Measurements from ENCODE around the gene DYDC2. TPM values are rescaled to one million over a fixed set of nuclear protein-coding genes. Genes with fewer than 3 reads are reported as not detected.

Gene DYDC2
- polyA plus RNA-seq, 2 of the 4 experiments (the other 2 are of a cell fraction), result 0.04 TPM; not detected in 1

DNA sequence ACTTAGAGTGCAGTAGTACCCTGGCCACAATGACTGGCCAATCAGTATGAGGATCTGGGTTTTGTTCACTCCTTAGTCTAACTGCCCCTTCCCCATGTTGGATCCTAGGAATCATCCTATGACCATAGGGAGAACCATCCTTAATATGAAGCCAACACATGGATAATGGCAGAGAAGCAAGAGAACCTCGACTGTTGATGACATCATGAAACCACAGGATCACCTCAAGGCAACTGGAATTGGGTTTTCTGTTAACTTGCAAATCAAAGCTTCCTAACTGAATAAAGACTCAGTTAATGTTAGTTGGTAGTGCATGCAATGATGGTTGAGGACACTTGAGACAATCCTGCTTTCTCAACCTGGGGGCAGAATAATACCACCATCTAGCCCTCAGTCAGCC, 48.5 kb downstream of the DYDC2 start:
- no peak for FAIRE-seq
- ATAC-seq, result no peak
- Histone ChIP-seq H3K4me1 (peaks cover 12% of the 10 kb centered on the region; the same call in 2 of the 3 replicates), H3K4me2 (no peak overlapping the region), H3K27ac (no peak overlapping the region), H3K9me3 (no peaks in the 10 kb centered on the region), H3K4me3 (no peak overlapping the region)
- WGBS (ENCODE audit: missing lambda C conversion rate), result 6% methylated on average over 1 of the region's 1 CpG
- TF ChIP-seq HES2 (IDR thresholded peaks at IDR 0.05) (no peak), E2F6 (IDR thresholded peaks at IDR 0.05; ENCODE audit: borderline replicate concordance, low read depth) (no peak), RFX5 (IDR thresholded peaks at IDR 0.05) (no peak), CBX2 (IDR thresholded peaks at IDR 0.05; ENCODE audit: borderline replicate concordance, low read depth) (no peak), MAX (IDR thresholded peaks at IDR 0.05) (no peak), ZSCAN20 (CRISPR knock-in tag; IDR thresholded peaks at IDR 0.05) (no peak), KDM1A (IDR thresholded peaks at IDR 0.05; ENCODE audit: low read depth) (no peak), ESRRA (IDR thresholded peaks at IDR 0.05; ENCODE audit: borderline replicate concordance, low read length) (no peak)
- TF ChIP-seq, protein P1, sequence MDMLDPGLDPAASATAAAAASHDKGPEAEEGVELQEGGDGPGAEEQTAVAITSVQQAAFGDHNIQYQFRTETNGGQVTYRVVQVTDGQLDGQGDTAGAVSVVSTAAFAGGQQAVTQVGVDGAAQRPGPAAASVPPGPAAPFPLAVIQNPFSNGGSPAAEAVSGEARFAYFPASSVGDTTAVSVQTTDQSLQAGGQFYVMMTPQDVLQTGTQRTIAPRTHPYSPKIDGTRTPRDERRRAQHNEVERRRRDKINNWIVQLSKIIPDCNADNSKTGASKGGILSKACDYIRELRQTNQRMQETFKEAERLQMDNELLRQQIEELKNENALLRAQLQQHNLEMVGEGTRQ (IDR thresholded peaks at IDR 0.05), result no peak
- CTCF ChIA-PET, result interaction anchor here (2.1 to 3.9 kb wide), 2 partner anchors 22 to 39 kb away, joined by 8 to 30 read pairs; no protein-coding TSS in a partner anchor
- DNase-seq (ENCODE audit: low read depth in 1 of 2, low spot score in 1 of 2), result no peak
- POLR2A ChIA-PET, result no interaction called here

DNA sequence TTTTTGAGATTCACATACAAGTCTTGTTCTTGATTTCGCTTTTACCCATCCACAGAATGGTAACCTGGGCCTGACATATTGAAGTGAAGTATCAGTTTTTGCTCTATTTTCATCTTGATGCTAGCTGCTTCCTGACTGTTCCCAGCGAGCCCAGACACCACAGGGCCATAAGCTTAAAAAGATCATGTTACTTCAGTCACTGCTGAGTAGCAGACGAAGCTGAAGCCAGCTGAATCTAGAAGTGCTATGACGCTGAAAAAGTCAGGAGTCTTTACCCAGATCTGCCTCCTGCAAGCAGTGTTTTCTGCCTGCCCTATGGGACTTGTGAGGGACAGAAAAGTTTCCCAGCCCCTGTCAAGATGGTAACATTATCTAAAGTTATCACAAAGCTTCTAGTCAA, 49.0 kb downstream of the DYDC2 start:
- Histone ChIP-seq H3K27ac (no peak overlapping the region), H3K9me3 (no peaks in the 10 kb centered on the region), H3K4me2 (no peak overlapping the region), H3K4me1 (peaks cover 12% of the 10 kb centered on the region; the same call in 2 of the 3 replicates), H3K4me3 (no peak overlapping the region)
- no peak for DNase-seq (ENCODE audit: low read depth in 1 of 2, low spot score in 1 of 2)
- FAIRE-seq, result no peak
- POLR2A ChIA-PET, result no interaction called here
- TF ChIP-seq, protein P2, sequence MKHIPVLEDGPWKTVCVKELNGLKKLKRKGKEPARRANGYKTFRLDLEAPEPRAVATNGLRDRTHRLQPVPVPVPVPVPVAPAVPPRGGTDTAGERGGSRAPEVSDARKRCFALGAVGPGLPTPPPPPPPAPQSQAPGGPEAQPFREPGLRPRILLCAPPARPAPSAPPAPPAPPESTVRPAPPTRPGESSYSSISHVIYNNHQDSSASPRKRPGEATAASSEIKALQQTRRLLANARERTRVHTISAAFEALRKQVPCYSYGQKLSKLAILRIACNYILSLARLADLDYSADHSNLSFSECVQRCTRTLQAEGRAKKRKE (CRISPR knock-in tag; IDR thresholded peaks at IDR 0.05; ENCODE audit: low read depth), result no peak
- CTCF ChIA-PET, result interaction anchor here (2.1 to 3.9 kb wide), 2 partner anchors 22 to 39 kb away, joined by 8 to 30 read pairs; no protein-coding TSS in a partner anchor
- WGBS (ENCODE audit: missing lambda C conversion rate), result 87% methylated on average over 4 of the region's 4 CpGs
- no peak for ATAC-seq

DNA sequence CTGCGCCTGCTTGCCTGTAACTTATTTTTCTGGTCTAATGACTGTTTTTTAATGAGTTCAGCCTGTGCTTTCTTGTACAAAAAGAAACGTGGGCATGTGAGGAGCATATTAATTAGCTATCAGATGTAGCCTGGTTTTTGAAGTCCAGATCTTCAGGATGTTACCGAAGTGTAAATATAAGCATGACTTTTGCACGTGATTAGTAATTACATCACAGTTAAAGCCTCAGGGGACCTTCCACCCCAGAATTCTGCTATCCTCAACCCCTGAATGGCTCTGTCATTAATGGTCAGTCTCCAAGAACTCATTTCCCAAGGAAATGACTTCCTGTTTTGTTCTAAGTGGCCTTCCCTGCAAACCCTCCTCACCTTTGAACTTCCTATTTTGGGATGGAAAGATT, 49.6 kb downstream of the DYDC2 start:
- Histone ChIP-seq H3K4me3 (no peak overlapping the region), H3K4me1 (peaks cover 18% of the 10 kb centered on the region; the same call in 2 of the 3 replicates), H3K27ac (no peak overlapping the region), H3K4me2 (no peak overlapping the region), H3K9me3 (no peaks in the 10 kb centered on the region)
- POLR2A ChIA-PET, result no interaction called here
- 67% methylated on average over 4 of the region's 4 CpGs for WGBS (ENCODE audit: missing lambda C conversion rate)
- ATAC-seq (no peak), DNase-seq (ENCODE audit: low read depth in 1 of 2, low spot score in 1 of 2) (no peak), FAIRE-seq (no peak)
- no peak for TF ChIP-seq NR3C1 (IDR thresholded peaks at IDR 0.05)
- TF ChIP-seq CBX8 (IDR thresholded peaks at IDR 0.05), result no peak
- TF ChIP-seq RARB (CRISPR knock-in tag; IDR thresholded peaks at IDR 0.05), result no peak
- TF ChIP-seq PBX3 (IDR thresholded peaks at IDR 0.05), result no peak
- TF ChIP-seq CHD4 (IDR thresholded peaks at IDR 0.05; ENCODE audit: borderline replicate concordance), result no peak
- TF ChIP-seq SREBF2 (IDR thresholded peaks at IDR 0.05), result no peak
- TF ChIP-seq, protein P2 (CRISPR knock-in tag; IDR thresholded peaks at IDR 0.05; ENCODE audit: low read depth), result no peak
- TF ChIP-seq BCL3 (IDR thresholded peaks at IDR 0.05), result no peak
- no peak for TF ChIP-seq EHF (CRISPR knock-in tag; IDR thresholded peaks at IDR 0.05)
- TF ChIP-seq RFX5 (IDR thresholded peaks at IDR 0.05), result no peak
- no peak for TF ChIP-seq POLR2A (IDR thresholded peaks at IDR 0.05; ENCODE audit: low read length)
- TF ChIP-seq FOXS1 (CRISPR knock-in tag; IDR thresholded peaks at IDR 0.05), result no peak
- TF ChIP-seq CEBPB (IDR thresholded peaks at IDR 0.05), result no peak
- no peak for TF ChIP-seq HOXB5 (CRISPR knock-in tag; IDR thresholded peaks at IDR 0.05)
- TF ChIP-seq HEYL (CRISPR knock-in tag; IDR thresholded peaks at IDR 0.05), result no peak
- no peak for TF ChIP-seq PHF8 (IDR thresholded peaks at IDR 0.05; ENCODE audit: borderline replicate concordance, low read depth)
- no peak for TF ChIP-seq MAX (IDR thresholded peaks at IDR 0.05)
- TF ChIP-seq, protein P3, sequence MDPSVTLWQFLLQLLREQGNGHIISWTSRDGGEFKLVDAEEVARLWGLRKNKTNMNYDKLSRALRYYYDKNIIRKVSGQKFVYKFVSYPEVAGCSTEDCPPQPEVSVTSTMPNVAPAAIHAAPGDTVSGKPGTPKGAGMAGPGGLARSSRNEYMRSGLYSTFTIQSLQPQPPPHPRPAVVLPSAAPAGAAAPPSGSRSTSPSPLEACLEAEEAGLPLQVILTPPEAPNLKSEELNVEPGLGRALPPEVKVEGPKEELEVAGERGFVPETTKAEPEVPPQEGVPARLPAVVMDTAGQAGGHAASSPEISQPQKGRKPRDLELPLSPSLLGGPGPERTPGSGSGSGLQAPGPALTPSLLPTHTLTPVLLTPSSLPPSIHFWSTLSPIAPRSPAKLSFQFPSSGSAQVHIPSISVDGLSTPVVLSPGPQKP (IDR thresholded peaks at IDR 0.05; ENCODE audit: low read depth, low read length), result no peak
- no peak for TF ChIP-seq ZFP36 (IDR thresholded peaks at IDR 0.05; ENCODE audit: borderline replicate concordance, partially characterized antibody)
- CTCF ChIA-PET, result interaction anchor here (1.0 to 3.9 kb wide), 4 partner anchors 21 to 131 kb away, joined by 3 to 30 read pairs (median 6); partner anchors contain the start of gene SH2D4B

Measured in A549 (cell line).